H1 (cell line): ENCODE data around the gene ZDHHC3. TPM values are rescaled to one million over a fixed set of nuclear protein-coding genes. Genes with fewer than 3 reads are reported as not detected.

ENCODE experiments used
- ASH2L ChIP-seq: fragments of 200-600, 300-600 bp; sonication (generic); IDR thresholded peaks from one replicate; pipeline ENCODE4 v1.7.1; 2017; ENCODE audit warnings: low read length
- CBX5 ChIP-seq: fragments of 300-800, 300-1000 bp; sonication (generic); IDR thresholded peaks from 2 replicates; pipeline ENCODE4 v1.7.1; 2016; ENCODE audit warnings: antibody characterized with exemption, low read length, low read depth
- CHD2 ChIP-seq: IDR thresholded peaks from 2 replicates; pipeline ENCODE4 v1.6.1; 2012; ENCODE audit warnings: low read length, improper control_type of control experiment
- CHD7 ChIP-seq: fragments of 300-600 bp; sonication (generic); IDR thresholded peaks from 2 replicates; pipeline ENCODE4 v1.7.1; 2012; ENCODE audit warnings: low read length, moderate library complexity, mild to moderate bottlenecking, inconsistent platforms; ENCODE audit not compliant: insufficient replicate concordance
- CREB1 ChIP-seq: IDR thresholded peaks from 2 replicates; pipeline ENCODE4 v1.6.1; 2012; ENCODE audit warnings: inconsistent platforms
- E2F6 ChIP-seq: IDR thresholded peaks from 2 replicates; pipeline ENCODE4 v1.6.1; 2012; ENCODE audit warnings: inconsistent platforms
- RFX5 ChIP-seq: IDR thresholded peaks from 2 replicates; pipeline ENCODE4 v1.6.1; 2011; ENCODE audit warnings: low read depth, low read length, improper control_type of control experiment, borderline replicate concordance
- SP2 ChIP-seq: IDR thresholded peaks from 2 replicates; pipeline ENCODE4 v1.6.1; 2012; ENCODE audit warnings: mild to moderate bottlenecking, low read length, inconsistent platforms
- TBP ChIP-seq: IDR thresholded peaks from 2 replicates; pipeline ENCODE4 v1.6.1; 2011; ENCODE audit warnings: low read depth, low read length, improper control_type of control experiment
- TEAD4 ChIP-seq: IDR thresholded peaks from 2 replicates; pipeline ENCODE4 v1.6.1; 2012; ENCODE audit warnings: low read depth, low read length, inconsistent platforms, mixed read lengths
- polyA plus RNA-seq, 7 experiments: library from polyadenylated mRNA; depleted of rRNA in 3 of 7; stranded (reverse) in 5 of 7; unstranded in 2 of 7; fragments of >200 nt in 5 of 7; fragments of 200-250 nt in 2 of 7; gene quantifications; 1 replicate in 5 of 7; 2 replicates in 1 of 7; 4 replicates in 1 of 7; pipeline versions ENCODE4 v1.2.1 to v1.2.3, GENCODE V29; 2011 to 2013; ENCODE audit warnings: missing spikeins in 2 of 7, mixed read lengths in 2 of 7
- total RNA-seq: library from RNA; stranded (reverse); fragmentation: NEBNext Ultra II Directional; extraction: Animal tissue kit (Norgen Biotek cat#: 25700); gene quantifications from 2 replicates; pipeline ENCODE4 v1.2.1, GENCODE V29; 2021

The ZDHHC3 gene
- total and polyA plus RNA-seq, 2 of the 8 experiments (the other 6 are each of a cell fraction or from before 2014, with no cell fraction given) = 77.4 to 88.7 TPM

- TF ChIP-seq CHD7 (no peak), RFX5 (no peak), E2F6 (no peak), CBX5 (no peak), CREB1 (no peak), SP2 (no peak), TEAD4 (no peak), TBP (no peak), CHD2 (no peak), ASH2L (no peak)
Observed at GRCh38 chr3:44932986-44933944, 42.7 kb downstream of the ZDHHC3 start (continued).
